Posterior vena cava (tissue), 2 donors: ENCODE results near the gene MAN2A1. TPM values are rescaled to one million over a fixed set of nuclear protein-coding genes. Genes with fewer than 3 reads are reported as not detected.

Source experiments
- DNase-seq: peaks from one replicate; pipeline ENCODE4 v3.0.0-alpha.2; 2020; ENCODE audit warnings: low spot score
- intact Hi-C, 2 donors: fragments of 100-400 bp; cut with DNase I; formaldehyde crosslinking; loops; one replicate each; pipeline versions ENCODE4 v1.14.1 to v1.14.2; 2022 to 2023
- total RNA-seq, 2 donors: library from RNA; stranded (reverse); fragmentation: NEBNext Ultra II Directional; extraction: Animal tissue kit (Norgen Biotek cat#: 25700); gene quantifications; one replicate each; pipeline ENCODE4 v1.2.1, GENCODE V29; 2021
- donor health status: DM: yes; HTN: yes; CAD: no.
- donor health status: DM: yes; HTN: yes; CAD: no.

Gene MAN2A1
- total RNA-seq, 2 donors from 2014 or later: 43.9 to 44.5 TPM

GRCh38 chr5:109916481-109917153 is 226.9 kb downstream of the MAN2A1 start:
- intact Hi-C loops: no loop called here
- DNase-seq: no peak
